Activated CD8-positive, alpha-beta memory T cell treated with anti-CD3 and anti-CD28 coated beads for 24 hours (primary cell): Measurements from ENCODE around the gene HYPK.
A peak's percentile ranks its signal among the peaks of the same experiment; 100 is the strongest.
"Not testable (repeated sequence)": the region's sequence is repeated elsewhere in the genome, so short reads cannot be mapped to it uniquely, and the experiment has no call there.

ENCODE experiments used
- DNase-seq: peaks from one replicate; pipeline ENCODE4 v3.0.0-alpha.2; 2020

The HYPK gene

GRCh38 chr15:43795997-43796396, 4.4 kb upstream of the HYPK start:
- DNase-seq: no peak

DNA sequence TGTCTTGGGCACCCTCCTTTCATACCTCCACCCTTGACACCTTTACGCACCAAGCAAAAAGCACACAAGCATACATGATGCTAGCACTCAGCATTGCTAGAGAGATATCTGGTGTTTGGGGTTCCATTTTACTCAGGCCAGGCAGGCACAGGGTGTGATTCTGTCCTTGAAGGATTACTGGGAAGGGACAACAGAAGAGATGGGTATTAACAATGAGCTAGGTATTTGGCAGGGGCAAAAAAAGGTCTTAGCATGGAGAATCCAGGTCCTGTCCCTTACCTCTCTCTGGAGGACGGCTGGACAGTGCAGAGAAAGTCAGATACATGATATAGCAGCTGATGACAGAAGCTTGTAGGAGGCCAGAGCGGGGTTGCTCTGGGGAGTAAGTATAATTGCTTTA, 3.8 kb upstream of the HYPK start:
- DNase-seq: no peak

DNA sequence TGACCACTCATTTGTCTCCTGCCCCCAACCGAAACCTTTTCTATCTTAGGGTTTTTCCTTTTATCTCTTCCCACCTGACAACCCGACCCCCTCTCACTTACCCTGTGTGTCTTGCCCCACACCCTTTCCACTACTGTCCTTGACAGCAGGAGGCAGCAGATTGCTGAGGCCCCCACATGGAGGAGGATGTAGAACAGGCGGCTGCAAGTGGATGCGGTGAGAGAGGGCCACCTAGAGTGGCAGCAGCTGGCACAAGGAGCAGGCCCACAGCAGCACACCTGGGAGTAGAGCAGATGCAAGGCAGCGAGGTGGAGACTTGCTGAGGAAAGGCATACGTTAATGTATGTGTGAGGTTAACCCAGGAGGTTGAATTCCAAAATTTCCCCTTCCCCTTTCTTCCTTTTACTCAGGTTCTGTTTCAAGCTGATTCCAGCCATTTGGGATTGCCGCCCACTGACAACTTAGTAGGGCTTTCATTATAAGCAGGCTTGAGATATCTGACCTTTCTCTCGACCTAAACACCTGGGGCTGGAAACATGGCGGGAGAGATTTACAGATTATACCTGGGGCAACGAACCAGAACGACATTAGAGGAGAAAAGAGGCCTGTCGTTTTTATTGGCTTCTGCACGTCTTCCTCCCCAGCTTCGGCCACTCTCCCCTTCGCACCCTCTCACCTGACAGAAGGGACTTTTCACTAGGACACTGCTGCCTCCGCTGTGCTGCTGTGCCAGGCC, 1.0 kb upstream of the HYPK start:
- DNase-seq: no peak

DNA sequence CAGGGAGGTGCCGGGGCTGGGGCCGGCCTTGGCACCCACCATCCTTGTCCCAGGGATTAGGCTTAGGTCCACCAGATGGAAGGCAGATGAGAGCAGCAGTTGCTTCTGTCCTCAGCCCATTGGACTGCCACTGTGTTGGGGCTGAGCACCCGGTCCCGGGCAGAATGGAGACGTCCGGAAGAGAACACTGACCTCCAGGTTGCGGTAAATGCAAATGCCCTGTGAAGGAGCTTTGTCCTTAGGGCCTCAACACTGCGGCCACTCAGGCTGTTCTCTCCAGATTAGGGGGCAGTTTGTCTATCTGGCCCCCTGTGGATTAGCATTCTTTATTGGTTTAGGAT, 484 bp upstream of the HYPK start, which contains the start of gene SERINC4:
SERINC4 (minus strand) TSS at position 276 of the 341 bp plus-strand sequence; CDS start at position 42, 234 bp downstream.
- DNase-seq: no peak

DNA sequence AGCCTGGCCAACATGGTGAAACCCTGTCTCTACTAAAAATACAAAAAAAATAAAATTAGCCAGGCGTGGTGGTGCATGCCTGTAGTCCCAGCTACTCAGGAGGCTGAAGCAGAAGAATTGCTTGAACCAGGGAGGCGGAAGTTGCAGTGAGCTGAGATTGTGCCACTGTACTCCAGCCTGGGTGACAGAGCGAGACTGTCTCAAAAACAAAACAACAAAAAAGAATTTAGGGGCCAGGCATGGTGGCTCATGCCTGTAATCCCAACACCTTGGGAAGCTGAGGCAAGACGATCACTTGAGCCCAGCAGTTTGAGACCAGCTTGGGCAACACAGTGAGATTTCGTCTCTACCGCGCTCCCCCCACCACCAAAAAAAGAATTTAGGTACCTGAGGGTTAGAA, 2.3 kb downstream of the HYPK start:
- DNase-seq: not testable (repeated sequence)

DNA sequence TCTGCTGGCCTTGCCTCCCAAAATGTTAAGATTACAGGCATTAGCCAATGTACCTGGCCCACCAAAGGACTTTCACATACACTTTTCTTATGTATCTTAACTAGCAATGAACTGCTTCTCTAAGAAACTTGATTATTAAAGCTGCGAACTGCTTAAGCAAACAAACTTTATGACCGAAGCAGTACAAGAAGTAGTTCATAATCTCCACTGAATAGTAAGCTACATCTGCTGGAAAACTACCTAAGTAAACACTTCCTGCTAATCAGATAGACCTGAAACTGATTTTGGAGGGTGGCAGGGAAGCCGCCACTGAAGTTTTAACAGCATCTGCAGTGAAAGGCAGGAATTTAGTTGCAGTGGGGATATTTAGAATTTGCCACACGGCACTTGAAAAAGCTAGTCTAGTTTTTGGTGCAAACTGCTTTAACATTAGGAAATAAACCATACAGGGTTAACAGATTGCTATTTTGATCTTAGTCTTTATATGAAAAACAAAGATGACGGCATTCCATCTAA, 8.1 kb downstream of the HYPK start:
- DNase-seq: no peak

- no peak for DNase-seq
These were observed 8.7 kb downstream of the HYPK start for GRCh38 chr15:43808960-43809678.

DNA sequence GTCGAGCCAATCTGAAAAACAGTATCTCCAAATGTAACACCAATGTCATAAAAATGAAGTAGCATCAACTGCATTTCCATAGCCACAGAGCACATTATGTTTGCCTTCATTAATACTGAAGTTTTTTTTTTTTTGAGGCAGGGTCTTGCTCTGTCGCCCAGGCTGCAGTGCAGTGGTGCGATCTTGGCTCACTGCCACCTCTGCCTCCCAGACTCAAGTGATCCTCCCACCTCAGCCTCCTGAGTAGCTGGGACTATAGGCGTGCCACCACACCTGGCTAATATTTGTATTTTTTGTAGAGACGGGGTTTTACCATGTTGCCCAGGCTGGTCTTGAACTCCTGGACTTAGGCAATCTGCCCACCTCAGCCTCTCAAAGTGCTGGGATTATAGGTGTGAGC, 14.7 kb downstream of the HYPK start:
- not testable (repeated sequence) for DNase-seq

DNA sequence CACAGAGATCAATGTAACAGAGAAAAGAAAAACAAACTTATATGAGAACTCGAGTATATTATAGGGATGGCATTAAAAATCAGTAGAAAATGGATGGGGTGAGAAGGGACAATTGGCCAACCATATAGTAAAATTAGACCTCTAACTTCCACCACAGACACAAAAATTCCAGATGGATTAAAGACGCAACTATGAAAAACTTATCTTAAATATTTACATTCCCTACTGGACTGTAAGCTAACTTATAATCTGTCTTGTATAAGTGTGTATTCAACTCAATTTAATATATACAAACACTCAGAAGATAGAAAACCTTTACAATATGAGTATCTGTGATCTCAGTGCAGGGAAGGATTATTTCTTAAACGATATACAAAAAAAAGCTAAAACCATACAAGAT, 21.1 kb downstream of the HYPK start:
- no peak for DNase-seq

DNA sequence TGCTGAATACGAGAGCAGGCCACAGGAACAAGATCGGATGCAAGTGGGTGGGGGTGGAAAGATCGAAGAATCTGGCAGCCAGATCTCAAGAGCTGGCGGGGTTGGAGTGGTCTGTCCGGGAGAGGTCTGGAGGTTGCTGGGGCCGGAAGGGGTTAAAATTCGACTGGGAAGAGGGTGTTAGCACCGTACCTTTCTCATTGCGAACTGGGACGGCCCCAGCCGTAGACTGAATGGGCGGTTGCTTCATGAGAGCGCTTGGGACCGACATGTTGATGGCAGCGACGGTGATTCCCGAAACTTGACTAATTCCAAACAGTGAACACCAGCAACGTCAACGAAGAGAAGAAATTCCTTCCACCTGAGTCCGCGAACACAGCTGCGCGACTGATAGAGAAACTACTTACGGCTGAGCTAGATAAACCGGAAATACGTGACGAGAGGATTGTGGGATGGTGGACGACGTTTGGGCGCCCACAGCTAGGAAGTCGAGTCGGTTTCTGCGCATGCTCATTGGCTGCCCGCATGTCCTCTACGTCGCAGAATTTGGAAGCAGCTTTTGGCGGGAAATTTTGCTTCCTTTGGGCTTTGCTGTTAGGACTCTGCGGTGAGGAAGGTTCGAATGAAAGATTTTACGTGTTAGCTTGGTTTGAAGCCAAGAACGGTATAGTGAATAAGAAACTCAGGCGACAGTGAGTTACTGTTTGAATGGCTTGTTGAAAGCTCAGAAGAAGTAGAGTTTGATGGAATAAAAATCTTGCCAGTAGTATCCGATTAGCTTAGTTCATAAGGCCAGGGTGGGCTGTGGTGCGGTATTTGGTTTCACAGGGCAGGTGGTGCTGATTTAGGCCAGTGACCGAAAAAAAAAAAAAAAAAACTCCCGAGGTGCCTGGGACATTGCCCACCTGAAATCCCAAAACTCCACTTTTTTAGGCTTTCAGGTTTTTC, 24.2 kb downstream of the HYPK start, which contains the start of gene MFAP1:
MFAP1 (minus strand) TSS at position 389 of the 945 bp plus-strand sequence; CDS start at position 268, 121 bp downstream.
- DNase-seq: peak; percentile 89

DNA sequence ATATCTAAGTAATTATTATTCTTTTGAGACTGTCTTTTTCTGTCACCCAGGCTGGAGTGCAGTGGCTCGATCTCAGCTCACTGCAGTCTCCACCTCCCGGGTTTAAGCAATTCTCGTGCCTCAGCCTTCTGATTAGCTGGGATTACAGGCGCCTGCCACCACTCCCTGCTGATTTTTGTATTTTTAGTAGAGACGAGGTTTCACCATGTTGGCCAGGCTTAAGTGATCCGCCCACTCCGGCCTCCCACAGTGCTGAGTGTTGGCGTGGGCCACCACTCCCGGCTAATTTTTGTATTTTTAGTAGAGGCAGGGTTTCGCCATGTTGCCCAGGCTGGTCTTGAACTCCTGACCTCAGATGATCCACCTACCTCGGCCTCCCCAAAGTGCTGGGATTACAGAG, 24.9 kb downstream of the HYPK start:
- not testable (repeated sequence) for DNase-seq

- DNase-seq: no peak
These were observed 25.7 kb downstream of the HYPK start for GRCh38 chr15:43826029-43826507.

DNA sequence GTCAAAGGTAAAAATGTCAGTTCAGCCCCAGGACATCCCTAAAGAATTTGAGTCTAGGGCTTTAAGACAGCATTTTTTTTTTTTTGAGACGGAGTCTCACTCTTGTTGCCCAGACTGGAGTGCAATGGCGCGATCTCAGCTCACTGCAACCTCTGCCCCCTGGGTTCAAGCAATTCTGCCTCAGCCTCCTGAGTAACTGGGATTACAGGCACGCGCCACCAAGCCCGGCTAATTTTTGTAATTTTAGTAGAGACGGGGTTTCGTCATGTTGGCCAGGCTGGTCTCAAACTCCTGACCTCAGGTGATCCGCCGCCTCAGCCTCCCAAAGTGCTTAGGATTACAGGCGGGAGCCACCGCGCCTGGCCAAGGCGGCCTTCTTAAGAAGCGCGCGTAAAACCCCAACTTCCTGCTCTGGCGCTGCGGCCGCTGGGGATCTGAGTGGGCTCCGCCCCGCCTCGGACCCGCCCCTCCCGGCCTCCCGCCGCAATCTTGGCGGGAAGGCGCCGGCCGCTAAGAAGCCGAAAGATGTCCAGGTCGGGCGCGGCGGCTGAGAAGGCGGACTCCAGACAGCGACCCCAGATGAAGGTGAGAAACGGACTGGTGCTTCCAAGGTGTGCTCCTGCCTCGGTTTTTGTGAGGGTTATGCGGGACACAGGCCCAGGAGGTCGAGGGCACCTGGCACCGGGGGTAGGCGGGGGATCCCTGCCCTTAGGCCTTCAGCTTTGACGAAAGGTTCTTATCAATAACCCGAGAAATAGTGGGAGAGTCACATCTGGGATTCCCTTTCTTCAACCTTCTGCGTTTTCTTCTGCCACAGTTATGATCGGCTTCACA, 26.3 kb downstream of the HYPK start, which contains the start of gene WDR76:
WDR76 (plus strand) TSS at position 495 of the 834 bp plus-strand sequence; CDS start at position 526, 31 bp downstream.
- DNase-seq: peak; percentile 88

- no peak for DNase-seq
These were observed 27.8 kb downstream of the HYPK start for GRCh38 chr15:43828061-43828657.

- not testable (repeated sequence) for DNase-seq
These were observed 29.6 kb downstream of the HYPK start for GRCh38 chr15:43829951-43830540.

DNA sequence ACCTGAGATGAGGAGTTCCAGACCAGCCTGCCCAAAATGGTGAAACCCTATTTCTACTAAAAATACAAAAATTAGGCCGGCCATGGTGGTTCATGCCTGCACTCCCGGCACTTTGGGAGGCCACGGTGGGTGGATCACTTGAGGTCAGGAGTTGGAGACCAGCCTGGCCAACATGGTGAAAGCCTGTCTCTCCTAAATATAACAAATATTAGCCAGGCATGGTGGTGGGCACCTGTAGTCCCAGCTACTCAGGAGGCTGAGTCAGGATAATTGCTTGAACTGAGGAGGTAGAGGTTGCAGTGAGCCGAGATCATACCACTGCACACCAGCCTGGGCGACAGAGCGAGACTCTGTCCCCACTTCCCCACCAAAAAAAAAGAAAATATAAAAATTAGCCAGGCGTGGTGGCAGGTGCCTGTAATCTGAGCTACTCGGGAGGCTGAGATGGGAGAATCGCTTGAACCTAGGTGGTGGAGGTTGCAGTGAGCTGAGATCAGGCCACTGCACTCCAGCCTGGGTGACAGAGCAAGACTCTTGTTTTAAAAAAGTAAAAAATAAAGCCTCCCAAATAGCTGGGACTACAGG, 30.4 kb downstream of the HYPK start:
- DNase-seq: not testable (repeated sequence)

DNA sequence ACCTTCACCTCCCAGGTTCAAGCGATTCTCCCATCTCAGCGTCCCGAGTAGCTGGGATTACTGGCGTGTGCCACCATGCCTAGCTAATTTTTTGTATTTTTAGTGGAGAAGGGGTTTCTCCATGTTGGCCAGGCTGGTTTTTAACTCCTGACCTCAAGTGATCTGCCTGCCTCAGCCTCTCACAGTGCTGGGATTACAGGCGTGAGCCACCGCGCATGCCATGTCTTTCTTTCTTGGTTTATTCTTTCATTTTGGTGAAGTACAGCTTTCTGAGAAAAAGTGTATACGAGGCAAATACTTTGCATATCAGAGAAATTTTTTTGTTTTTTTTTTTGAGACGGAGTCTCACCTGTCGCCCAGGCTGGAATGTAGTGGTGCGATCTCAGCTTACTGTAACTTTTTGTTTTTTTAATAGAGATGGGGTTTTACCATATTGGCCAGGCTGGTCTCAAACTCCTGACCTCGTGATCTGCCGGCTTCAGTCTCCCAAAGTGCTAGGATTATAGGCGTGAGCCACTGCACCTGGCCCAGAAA, 31.2 kb downstream of the HYPK start:
- DNase-seq: not testable (repeated sequence)

GRCh38 chr15:43832485-43832884, 32.1 kb downstream of the HYPK start:
- DNase-seq: not testable (repeated sequence)

DNA sequence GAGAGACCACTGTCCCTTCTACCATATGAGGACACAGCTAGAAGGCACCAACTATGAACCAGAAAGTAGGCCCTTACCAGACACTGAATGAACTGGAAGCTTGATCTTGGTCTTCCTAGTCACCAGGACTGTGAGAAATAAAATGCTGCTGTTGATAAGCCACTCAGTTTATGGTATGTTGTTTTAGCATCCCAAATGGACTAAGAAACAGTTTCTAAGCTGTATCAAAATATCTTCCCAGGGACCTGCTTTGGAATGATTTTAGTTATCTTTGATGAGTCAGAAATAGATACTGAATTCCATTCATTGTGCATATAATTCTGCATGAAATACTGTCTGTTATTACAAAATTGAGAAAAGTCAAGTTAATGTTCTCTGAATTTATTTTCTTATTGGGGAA, 45.0 kb downstream of the HYPK start:
- DNase-seq: no peak

DNA sequence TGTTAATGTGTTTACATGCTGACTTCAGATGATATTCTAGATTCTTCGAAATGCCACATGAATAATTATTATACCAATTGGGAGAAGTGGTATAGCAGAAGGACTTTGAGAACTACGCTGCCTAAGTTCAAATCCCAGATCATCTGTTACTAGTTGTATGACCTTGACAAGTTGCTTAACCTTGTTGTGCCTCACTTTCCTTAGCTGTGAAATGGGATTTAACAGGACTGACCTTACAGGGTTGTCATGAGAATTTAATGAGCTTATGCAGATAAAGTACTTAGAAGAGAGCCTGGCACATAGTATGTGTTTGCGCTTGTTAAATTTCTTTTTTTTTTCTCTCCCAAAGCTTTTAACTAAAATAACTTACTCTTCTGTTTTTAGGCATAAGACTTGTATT, 50.9 kb downstream of the HYPK start:
- no peak for DNase-seq
